GM10847 (cell line): Measurements from ENCODE around the gene CCDC50.

Experiments
- POLR2A ChIP-seq: IDR thresholded peaks from 2 replicates; pipeline ENCODE4 v1.6.1; 2011; ENCODE audit not compliant: insufficient read length; ENCODE audit errors: extremely low read depth

CCDC50 gene, protein sequence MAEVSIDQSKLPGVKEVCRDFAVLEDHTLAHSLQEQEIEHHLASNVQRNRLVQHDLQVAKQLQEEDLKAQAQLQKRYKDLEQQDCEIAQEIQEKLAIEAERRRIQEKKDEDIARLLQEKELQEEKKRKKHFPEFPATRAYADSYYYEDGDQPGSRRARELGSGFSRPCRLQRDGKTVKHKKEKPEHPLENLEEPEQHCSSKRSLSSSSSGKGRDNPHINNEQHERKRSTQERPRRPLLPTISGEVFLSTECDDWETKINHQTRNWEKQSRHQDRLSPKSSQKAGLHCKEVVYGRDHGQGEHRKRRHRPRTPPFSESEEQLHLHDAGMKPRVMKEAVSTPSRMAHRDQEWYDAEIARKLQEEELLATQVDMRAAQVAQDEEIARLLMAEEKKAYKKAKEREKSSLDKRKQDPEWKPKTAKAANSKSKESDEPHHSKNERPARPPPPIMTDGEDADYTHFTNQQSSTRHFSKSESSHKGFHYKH

DNA sequence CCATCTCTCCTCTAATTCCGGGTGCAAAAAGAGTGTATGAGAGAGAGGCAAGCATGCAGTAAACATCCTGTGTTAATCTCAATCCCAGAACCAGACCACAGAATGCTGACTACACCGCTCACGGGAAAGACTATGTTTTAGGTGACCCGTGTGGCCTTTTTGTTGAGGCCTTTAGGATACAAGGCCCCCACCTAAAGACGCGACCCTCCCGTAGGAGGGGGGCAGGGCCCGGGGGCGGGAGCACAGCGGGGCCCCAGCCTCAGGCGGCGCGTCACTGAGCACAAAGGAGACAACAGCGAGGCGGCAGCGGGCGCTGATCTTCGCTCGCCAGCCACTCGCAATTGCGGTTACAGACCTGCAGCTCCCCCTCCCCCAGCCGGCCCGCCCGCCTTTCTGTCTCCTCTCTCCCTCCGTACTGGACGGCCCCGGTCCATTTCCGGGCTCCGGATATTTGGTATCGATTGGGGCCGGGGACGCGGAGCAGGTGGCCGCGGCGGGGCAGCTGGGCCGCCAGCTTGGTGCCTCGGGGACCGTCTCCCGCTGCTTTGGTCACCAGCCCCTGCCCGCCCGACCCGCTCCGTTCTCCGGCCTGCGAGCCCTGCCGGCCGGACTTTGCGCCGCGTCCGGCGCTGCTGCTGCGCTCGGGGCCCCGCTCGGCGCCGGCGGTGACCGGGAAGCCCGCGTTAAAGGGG lies at the start of gene CCDC50:
CCDC50 (plus strand) TSS at position 433 of the 692 bp plus-strand sequence. CDS start 281 bp downstream, outside the sequence.
- peak; percentile 60 for TF ChIP-seq POLR2A

DNA sequence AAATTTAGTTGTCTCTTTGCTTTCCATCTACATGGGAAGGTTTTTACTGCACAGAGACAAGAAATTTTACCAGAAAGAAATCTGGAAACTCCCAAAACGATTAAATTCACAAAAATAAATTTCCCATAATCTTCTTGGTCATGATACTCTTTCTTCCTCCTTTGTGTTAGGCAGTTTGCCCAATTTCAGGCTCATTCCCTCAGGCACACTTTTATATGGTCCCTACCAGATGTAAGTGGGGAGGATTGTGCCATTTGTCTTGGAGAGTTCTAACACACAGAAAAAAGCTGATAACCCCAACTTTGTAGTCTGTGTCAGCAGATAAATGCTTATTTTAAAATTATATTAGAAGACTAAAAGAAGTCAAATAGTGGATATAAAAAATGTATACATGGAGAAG lies 49.1 kb upstream of the CCDC50 start:
- TF ChIP-seq POLR2A: no peak

GRCh38 chr3:191280882-191281281 lies 48.3 kb upstream of the CCDC50 start:
- TF ChIP-seq POLR2A: no peak

DNA sequence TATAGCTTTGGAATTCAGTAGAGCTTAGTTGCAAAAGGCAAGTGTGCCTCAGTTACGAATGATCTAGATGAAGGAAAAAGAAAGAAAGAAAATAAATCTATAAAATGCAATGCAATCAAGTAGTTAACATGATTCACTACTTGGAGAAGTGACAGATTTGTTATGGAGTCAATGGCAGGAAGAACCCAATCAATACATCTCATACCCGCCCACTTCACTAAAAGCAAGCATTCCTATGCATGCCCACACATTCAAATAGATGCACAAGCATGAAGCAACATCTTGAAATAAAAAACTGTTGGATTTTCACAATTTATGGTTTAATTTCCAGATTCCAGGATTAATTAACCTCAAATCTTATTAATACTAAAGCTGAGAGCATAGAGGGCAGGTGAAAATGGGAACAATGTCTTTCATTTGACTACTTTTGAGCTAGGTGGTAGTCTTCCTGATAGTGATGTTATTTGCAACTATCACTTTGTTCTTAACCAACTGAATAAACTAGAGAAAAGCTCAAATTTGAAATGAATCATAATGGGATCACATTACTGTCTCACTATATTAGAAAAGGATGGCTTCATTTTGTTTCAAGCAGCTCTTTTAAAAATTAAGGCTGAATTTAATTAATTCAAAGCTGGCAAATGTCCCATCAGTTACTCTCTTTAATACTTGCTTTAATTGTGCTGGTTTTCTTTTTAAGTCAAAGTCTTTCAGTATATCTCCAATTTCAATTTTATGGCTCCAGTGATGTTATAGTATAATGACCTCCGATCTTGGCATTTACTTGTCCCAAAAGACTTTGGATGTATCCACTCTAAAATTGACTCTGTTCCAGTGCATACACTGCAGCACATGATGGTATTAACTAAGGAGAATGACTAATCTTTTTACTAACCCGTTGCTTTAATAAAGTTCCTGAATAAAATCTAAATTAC lies 46.7 kb upstream of the CCDC50 start:
- TF ChIP-seq POLR2A: no peak

GRCh38 chr3:191283400-191283799 lies 45.8 kb upstream of the CCDC50 start:
- no peak for TF ChIP-seq POLR2A

- TF ChIP-seq POLR2A: no peak
Measured at GRCh38 chr3:191290311-191291025, 38.7 kb upstream of the CCDC50 start.

DNA sequence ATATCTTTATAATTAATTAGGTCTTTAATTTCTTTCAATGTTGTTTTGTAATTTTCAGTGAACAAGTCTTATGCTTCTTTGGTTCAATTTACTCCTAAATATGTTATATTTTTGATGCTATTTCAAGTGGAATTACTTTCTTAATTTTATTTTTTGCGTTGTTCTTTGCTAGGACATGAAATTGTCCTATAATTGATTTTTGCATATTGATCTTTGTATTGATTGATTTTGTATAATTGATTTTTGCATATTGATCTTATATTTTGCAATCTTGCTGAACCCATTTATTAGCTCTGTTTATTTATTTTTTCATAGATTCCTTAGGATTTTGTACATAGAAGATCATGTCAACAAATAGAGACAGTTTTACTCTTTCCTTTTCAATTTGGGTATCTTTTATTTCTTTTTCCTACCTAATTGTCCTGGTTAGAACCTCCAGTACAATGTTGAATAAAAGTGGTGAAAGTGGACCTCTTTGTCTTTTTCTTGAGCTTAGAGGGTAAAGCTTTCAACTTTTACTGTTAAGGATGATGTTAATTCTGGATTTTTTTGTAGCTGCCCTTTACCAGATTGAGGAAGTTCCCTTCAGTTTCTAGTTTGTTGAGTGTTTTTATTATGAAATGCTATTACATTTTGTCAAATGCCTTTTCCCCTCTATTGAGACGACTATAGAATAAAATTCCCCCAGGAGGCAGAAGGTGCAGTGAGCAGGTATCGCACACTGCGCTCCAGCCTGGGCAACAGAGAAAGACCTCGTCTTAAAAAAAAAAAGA lies 36.8 kb upstream of the CCDC50 start:
- TF ChIP-seq POLR2A: no peak

DNA sequence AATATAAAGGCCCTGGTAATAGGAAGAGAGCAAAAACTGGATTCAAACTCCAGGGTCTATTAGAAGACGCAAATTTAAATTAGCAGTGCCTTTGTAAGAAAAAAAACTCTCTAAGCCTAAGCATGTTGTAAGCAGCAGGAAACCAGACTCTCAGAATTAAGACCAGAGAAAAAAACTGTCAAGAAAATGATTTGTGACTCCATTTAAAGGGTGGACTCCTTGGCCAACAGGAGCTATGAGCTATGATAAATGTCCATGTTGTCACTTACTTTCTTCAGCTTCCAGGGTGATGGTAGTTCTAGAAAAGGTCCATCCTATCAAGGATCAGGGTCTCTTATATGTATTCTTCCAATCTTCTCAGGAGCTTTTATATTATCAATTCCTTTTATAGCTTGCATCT lies 34.9 kb upstream of the CCDC50 start:
- no peak for TF ChIP-seq POLR2A

DNA sequence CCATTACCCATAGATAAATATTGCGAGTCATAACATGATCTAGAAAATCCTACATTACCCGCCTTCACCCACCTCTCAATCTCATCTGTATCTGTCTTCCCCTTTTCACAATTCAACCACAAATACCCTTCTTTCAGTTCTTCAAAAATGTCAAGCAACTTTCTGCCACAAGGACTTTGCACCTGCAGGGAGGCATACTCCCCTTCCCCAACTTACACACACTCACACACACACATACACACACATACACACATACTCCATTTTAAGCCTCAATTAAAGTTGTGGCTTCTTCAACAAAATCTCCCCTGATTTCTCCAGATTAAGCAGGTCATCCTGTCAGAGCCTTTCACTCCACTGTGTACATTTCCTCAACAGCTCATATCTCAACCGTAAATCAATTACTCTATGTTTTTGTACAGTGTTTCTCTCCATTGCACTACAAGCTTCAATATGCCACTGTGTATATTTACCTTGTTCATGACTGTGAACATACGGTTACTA lies 33.1 kb upstream of the CCDC50 start:
- no peak for TF ChIP-seq POLR2A

GRCh38 chr3:191298846-191299245 lies 30.3 kb upstream of the CCDC50 start:
- TF ChIP-seq POLR2A: no peak

DNA sequence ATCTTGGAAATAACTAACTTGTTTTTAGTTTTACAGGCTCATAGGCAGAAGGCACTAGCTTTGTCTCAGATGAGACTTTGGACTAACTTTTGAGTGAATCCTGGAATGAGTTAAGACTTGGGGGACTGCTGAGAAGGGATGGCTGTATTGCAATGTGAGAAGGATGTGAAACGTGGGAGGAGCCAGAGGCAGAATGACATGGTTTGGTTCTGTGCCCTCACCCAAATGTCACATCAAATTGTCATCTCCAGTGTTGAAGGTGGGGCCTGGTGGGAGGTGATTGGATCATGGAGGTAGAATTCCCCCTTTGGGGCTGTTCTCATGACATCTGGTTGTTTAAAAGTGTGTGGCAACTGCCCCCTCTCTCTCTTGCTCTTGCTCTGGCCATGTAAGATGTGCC lies 28.8 kb upstream of the CCDC50 start:
- TF ChIP-seq POLR2A: no peak

GRCh38 chr3:191301017-191301416 lies 28.2 kb upstream of the CCDC50 start:
- no peak for TF ChIP-seq POLR2A

DNA sequence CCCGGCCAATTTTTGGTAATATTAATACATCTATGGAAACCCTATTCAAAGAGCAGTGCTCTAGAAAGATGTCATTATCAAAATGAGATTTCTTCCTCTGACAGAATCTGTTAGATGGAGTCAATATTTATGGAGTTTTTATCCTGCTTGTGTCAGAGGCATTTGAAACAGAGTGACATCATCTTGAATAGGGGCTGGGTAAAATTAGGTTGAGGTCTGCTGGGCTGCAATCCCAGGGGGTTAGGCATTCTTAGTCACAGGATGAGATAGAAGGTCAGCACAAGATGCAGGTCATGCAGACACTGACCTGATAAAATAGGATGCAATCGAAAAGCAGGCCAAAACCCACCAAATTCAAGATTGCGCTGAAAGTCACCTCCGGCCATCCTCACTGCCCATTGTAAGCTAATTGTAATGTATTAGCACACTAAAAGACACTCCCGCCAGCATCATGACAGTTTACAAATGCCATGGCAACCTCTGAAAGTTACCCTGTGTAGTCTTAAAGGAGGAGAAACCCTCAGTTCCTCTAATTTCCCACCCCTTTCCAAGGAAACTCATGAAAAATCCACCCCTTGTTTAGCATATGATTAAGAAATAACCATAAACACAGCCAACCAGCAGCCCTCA lies 27.3 kb upstream of the CCDC50 start:
- no peak for TF ChIP-seq POLR2A

GRCh38 chr3:191302451-191302850 lies 26.7 kb upstream of the CCDC50 start:
- TF ChIP-seq POLR2A: no peak

GRCh38 chr3:191303596-191303995 lies 25.6 kb upstream of the CCDC50 start:
- TF ChIP-seq POLR2A: no peak
